Stimulated activated CD4-positive, alpha-beta T cell treated with anti-CD3 and anti-CD28 coated beads, Interleukin-2, amount 100 ng/mL, for 4 hours (primary cell): Measurements from ENCODE around the gene BST2.

ENCODE experiments used
- DNase-seq: peaks from one replicate; pipeline ENCODE4 v3.0.0-alpha.2; 2020; ENCODE audit warnings: low read depth

BST2 gene

GRCh38 chr19:17419621-17420474 is 14.4 kb upstream of the BST2 start, which contains the start of gene MVB12A:
Gene MVB12A, plus strand, starts transcription at chr19:17420047. Its CDS starts 89 bp downstream, at chr19:17420136.
- peak; percentile 94 for DNase-seq

- no peak for DNase-seq
Observed at GRCh38 chr19:17419154-17419620, 13.8 kb upstream of the BST2 start.

GRCh38 chr19:17418710-17419109 is 13.3 kb upstream of the BST2 start:
- no peak for DNase-seq

- no peak for DNase-seq
Observed at GRCh38 chr19:17415121-17415520, 9.7 kb upstream of the BST2 start.

- no peak for DNase-seq
Observed at GRCh38 chr19:17414097-17414496, 8.7 kb upstream of the BST2 start.

GRCh38 chr19:17411801-17412200 is 6.4 kb upstream of the BST2 start:
- DNase-seq: no peak

- DNase-seq: no peak
Observed at GRCh38 chr19:17409990-17410389, 4.6 kb upstream of the BST2 start.

- DNase-seq: no peak
Observed at GRCh38 chr19:17406887-17407196, 1.4 kb upstream of the BST2 start.

- DNase-seq: no peak
Observed at GRCh38 chr19:17406046-17406886, 836 bp upstream of the BST2 start.

GRCh38 chr19:17404621-17405249 is 695 bp downstream of the BST2 start:
- no peak for DNase-seq

- DNase-seq: no peak
Observed at GRCh38 chr19:17404015-17404414, 1.4 kb downstream of the BST2 start.

GRCh38 chr19:17402982-17403855 is 2.2 kb downstream of the BST2 start:
- no peak for DNase-seq

GRCh38 chr19:17401628-17402027 is 3.8 kb downstream of the BST2 start:
- no peak for DNase-seq

- DNase-seq: no peak
Observed at GRCh38 chr19:17398902-17399527, 6.4 kb downstream of the BST2 start.

GRCh38 chr19:17394891-17395415 is 10.5 kb downstream of the BST2 start:
- DNase-seq: peak; percentile 59

GRCh38 chr19:17393914-17394313 is 11.5 kb downstream of the BST2 start, which contains the start of gene CCDC194:
Gene CCDC194, minus strand, starts transcription at chr19:17394196. Its CDS starts 38 bp downstream, at chr19:17394158.
- no peak for DNase-seq

GRCh38 chr19:17393002-17393401 is 12.4 kb downstream of the BST2 start:
- no peak for DNase-seq

GRCh38 chr19:17391371-17392151 is 13.9 kb downstream of the BST2 start:
- no peak for DNase-seq

GRCh38 chr19:17390665-17391370 is 14.6 kb downstream of the BST2 start:
- DNase-seq: peak; percentile 74
